LNCAP (cell line): Measurements from ENCODE around the gene VPS45.

ENCODE experiments used
- CTCF ChIP-seq: fragments of 450-650 bp; IDR thresholded peaks from 2 replicates; pipeline ENCODE4 v1.5.1; 2017; ENCODE audit warnings: mild to moderate bottlenecking

The VPS45 gene

GRCh38 chr1:150164779-150165178 lies 97.2 kb downstream of the VPS45 start:
- TF ChIP-seq CTCF, result no peak

GRCh38 chr1:150165622-150166612 lies 98.3 kb downstream of the VPS45 start:
- TF ChIP-seq CTCF, result peak; percentile 84

GRCh38 chr1:150168960-150169601 lies 101.5 kb downstream of the VPS45 start:
- TF ChIP-seq CTCF, result peak; percentile 88

- no peak for TF ChIP-seq CTCF
Measured at GRCh38 chr1:150171801-150172200, 104.2 kb downstream of the VPS45 start.

- no peak for TF ChIP-seq CTCF
Measured at GRCh38 chr1:150173141-150173585, 105.6 kb downstream of the VPS45 start.

- no peak for TF ChIP-seq CTCF
Measured at GRCh38 chr1:150176593-150176992, 109.0 kb downstream of the VPS45 start.

GRCh38 chr1:150178548-150178947 lies 111.0 kb downstream of the VPS45 start:
- no peak for TF ChIP-seq CTCF
